HK-2 (cell line): ENCODE results near the gene SLC5A10.
"Not testable (repeated sequence)": the region's sequence is repeated elsewhere in the genome, so short reads cannot be mapped to it uniquely, and the experiment has no call there.

ENCODE experiments used
- DNase-seq: peaks from one replicate; pipeline ENCODE4 v3.0.0-alpha.2; 2018; ENCODE audit not compliant: unreplicated experiment

SLC5A10 gene

GRCh38 chr17:18951941-18952842, at the start of gene SLC5A10:
TSS of gene SLC5A10 (plus strand) at chr17:18952165. CDS start at chr17:18952206, 41 bp downstream.
- peak; percentile 34 for DNase-seq

- no peak for DNase-seq
Observed at GRCh38 chr17:18904482-18904881, 47.5 kb upstream of the SLC5A10 start.

GRCh38 chr17:18905226-18905625, 46.7 kb upstream of the SLC5A10 start:
- no peak for DNase-seq

- no peak for DNase-seq
Observed at GRCh38 chr17:18910326-18910725, 41.6 kb upstream of the SLC5A10 start.

- no peak for DNase-seq
Observed at GRCh38 chr17:18910881-18911280, 41.1 kb upstream of the SLC5A10 start.

- DNase-seq: no peak
Observed at GRCh38 chr17:18916816-18917500, 35.0 kb upstream of the SLC5A10 start.

GRCh38 chr17:18917506-18918032, 34.4 kb upstream of the SLC5A10 start:
- DNase-seq: no peak

GRCh38 chr17:18919963-18920362, 32.0 kb upstream of the SLC5A10 start:
- no peak for DNase-seq

- DNase-seq: no peak
Observed at GRCh38 chr17:18920911-18921441, 31.0 kb upstream of the SLC5A10 start.

GRCh38 chr17:18921485-18921884, 30.5 kb upstream of the SLC5A10 start:
- no peak for DNase-seq

GRCh38 chr17:18921912-18922451, 30.0 kb upstream of the SLC5A10 start:
- DNase-seq: no peak

GRCh38 chr17:18922596-18922995, 29.4 kb upstream of the SLC5A10 start:
- not testable (repeated sequence) for DNase-seq

- no peak for DNase-seq
Observed at GRCh38 chr17:18925187-18925586, 26.8 kb upstream of the SLC5A10 start.

GRCh38 chr17:18928628-18929125, 23.3 kb upstream of the SLC5A10 start:
- DNase-seq: no peak

- DNase-seq: no peak
Observed at GRCh38 chr17:18932360-18933055, 19.5 kb upstream of the SLC5A10 start.

GRCh38 chr17:18933102-18934058, 18.6 kb upstream of the SLC5A10 start:
- no peak for DNase-seq

- DNase-seq: no peak
Observed at GRCh38 chr17:18937981-18938691, 13.8 kb upstream of the SLC5A10 start.

- DNase-seq: no peak
Observed at GRCh38 chr17:18938692-18939023, 13.3 kb upstream of the SLC5A10 start.

GRCh38 chr17:18944646-18945045, 7.3 kb upstream of the SLC5A10 start:
- DNase-seq: no peak

GRCh38 chr17:18946536-18946935, 5.4 kb upstream of the SLC5A10 start:
- DNase-seq: no peak
